Measurements from ENCODE around the gene NCAPG2.

- TF ChIP-seq CTCF (IDR thresholded peaks at IDR 0.05): no peak
- no peak for TF ChIP-seq POLR2A (IDR thresholded peaks at IDR 0.05)
Measured at GRCh38 chr7:158751199-158751598, 46.6 kb upstream of the NCAPG2 start.
